SK-N-SH treated with all-trans-retinoic acid at 6 μM for 48 hours (cell line): ENCODE data around the gene RUNDC3A.

Source experiments
- ATAC-seq: fragments of 200-7000 bp; cut with Tn5 transposase; 3 replicates; pipeline ENCODE4 v1.9.1; 2020; ENCODE audit warnings: mild to moderate bottlenecking, moderate library complexity
- ARNTL ChIP-seq: fragments of 450-650 bp; formaldehyde crosslinking; IDR thresholded peaks from 2 replicates; pipeline ENCODE4 v1.5.0; 2020; ENCODE audit warnings: low read depth, mild to moderate bottlenecking, moderate library complexity, borderline replicate concordance
- BACH2 ChIP-seq: fragments of 250-450 bp; sonication (Bioruptor Pico); IDR thresholded peaks from 2 replicates; pipeline ENCODE4 v1.9.0; 2021; ENCODE audit warnings: mild to moderate bottlenecking, borderline replicate concordance
- CREB5 ChIP-seq: fragments of 250-450 bp; sonication (Bioruptor Pico); IDR thresholded peaks from 2 replicates; pipeline ENCODE4 v1.5.1; 2020; ENCODE audit warnings: low read depth, mild to moderate bottlenecking, moderate library complexity
- CSDC2 ChIP-seq: fragments of 250-450 bp; sonication (Bioruptor Pico); IDR thresholded peaks from 2 replicates; pipeline ENCODE4 v1.5.0; 2020; ENCODE audit warnings: mild to moderate bottlenecking, moderate library complexity
- CSRNP3 ChIP-seq: fragments of 250-450 bp; sonication (Bioruptor Pico); IDR thresholded peaks from 2 replicates; pipeline ENCODE4 v1.5.1; 2021; ENCODE audit warnings: mild to moderate bottlenecking, moderate library complexity
- ESRRG ChIP-seq: fragments of 250-450 bp; sonication (Bioruptor Pico); IDR thresholded peaks from 2 replicates; pipeline ENCODE4 v1.6.1; 2021; ENCODE audit warnings: mild to moderate bottlenecking
- GLIS3 ChIP-seq: fragments of 250-450 bp; sonication (Bioruptor Pico); IDR thresholded peaks from 2 replicates; pipeline ENCODE4 v1.5.0; 2020; ENCODE audit warnings: mild to moderate bottlenecking, moderate library complexity
- ISL1 ChIP-seq: fragments of 250-450 bp; sonication (Bioruptor Pico); IDR thresholded peaks from 2 replicates; pipeline ENCODE4 v2.1.2; 2022; ENCODE audit warnings: mild to moderate bottlenecking, moderate library complexity
- OSR1 ChIP-seq: fragments of 250-450 bp; sonication (Bioruptor Pico); IDR thresholded peaks from 2 replicates; pipeline ENCODE4 v1.8.0; 2022; ENCODE audit warnings: moderate library complexity, mild to moderate bottlenecking, inconsistent platforms
- PATZ1 ChIP-seq: fragments of 250-450 bp; sonication (Bioruptor Pico); IDR thresholded peaks from 2 replicates; pipeline ENCODE4 v1.8.0; 2020; ENCODE audit warnings: mild to moderate bottlenecking, moderate library complexity, borderline replicate concordance
- POU6F1 ChIP-seq: fragments of 250-450 bp; sonication (Bioruptor Pico); IDR thresholded peaks from 2 replicates; pipeline ENCODE4 v1.8.0; 2021; ENCODE audit warnings: low read depth, mild to moderate bottlenecking, moderate library complexity, borderline replicate concordance
- PPARA ChIP-seq: fragments of 250-450 bp; sonication (Bioruptor Pico); IDR thresholded peaks from 2 replicates; pipeline ENCODE4 v1.5.0; 2020; ENCODE audit warnings: mild to moderate bottlenecking, borderline replicate concordance
- RARB ChIP-seq: fragments of 250-450 bp; sonication (Bioruptor Pico); IDR thresholded peaks from 2 replicates; pipeline ENCODE4 v1.8.0; 2021; ENCODE audit warnings: mild to moderate bottlenecking, moderate library complexity
- SNAI2 ChIP-seq: fragments of 250-450 bp; sonication (Bioruptor Pico); IDR thresholded peaks from 2 replicates; pipeline ENCODE4 v1.5.0; 2020; ENCODE audit warnings: mild to moderate bottlenecking, moderate library complexity
- TCF4 ChIP-seq: fragments of 250-450 bp; sonication (Bioruptor Pico); IDR thresholded peaks from 2 replicates; pipeline ENCODE4 v1.8.0; 2021; ENCODE audit warnings: mild to moderate bottlenecking, moderate library complexity, borderline replicate concordance
- TOX ChIP-seq: fragments of 250-450 bp; sonication (Bioruptor Pico); IDR thresholded peaks from 2 replicates; pipeline ENCODE4 v1.8.0; 2021; ENCODE audit warnings: mild to moderate bottlenecking, moderate library complexity, borderline replicate concordance
- TSHZ2 ChIP-seq: fragments of 250-450 bp; sonication (Bioruptor Pico); IDR thresholded peaks from 2 replicates; pipeline ENCODE4 v1.5.0; 2020; ENCODE audit warnings: mild to moderate bottlenecking, moderate library complexity
- ZC3H10 ChIP-seq: fragments of 250-450 bp; sonication (Bioruptor Pico); IDR thresholded peaks from 2 replicates; pipeline ENCODE4 v1.5.1; 2021; ENCODE audit warnings: mild to moderate bottlenecking, moderate library complexity
- ZFP3 ChIP-seq: fragments of 250-450 bp; sonication (Bioruptor Pico); IDR thresholded peaks from 2 replicates; pipeline ENCODE4 v1.5.0; 2020; ENCODE audit warnings: mild to moderate bottlenecking, moderate library complexity
- ZFP30 ChIP-seq: fragments of 450-650 bp; formaldehyde crosslinking; IDR thresholded peaks from 2 replicates; pipeline ENCODE4 v1.5.0; 2022; ENCODE audit warnings: mild to moderate bottlenecking, moderate library complexity
- ZNF70 ChIP-seq: fragments of 450-650 bp; formaldehyde crosslinking; IDR thresholded peaks from 2 replicates; pipeline ENCODE4 v1.5.0; 2020; ENCODE audit warnings: mild to moderate bottlenecking, moderate library complexity
- ZNF8 ChIP-seq: fragments of 450-650 bp; formaldehyde crosslinking; IDR thresholded peaks from 2 replicates; pipeline ENCODE4 v1.5.0; 2020; ENCODE audit warnings: mild to moderate bottlenecking, moderate library complexity

RUNDC3A gene

GRCh38 chr17:44351961-44352827 lies 43.8 kb downstream of the RUNDC3A start:
- no peak for ATAC-seq
- TF ChIP-seq GLIS3 (CRISPR knock-in tag) (no peak), CSDC2 (no peak), POU6F1 (CRISPR knock-in tag) (no peak), BACH2 (CRISPR knock-in tag) (no peak), OSR1 (no peak), ZC3H10 (CRISPR knock-in tag) (no peak), TOX (no peak), ZNF70 (CRISPR knock-in tag) (no peak), CREB5 (CRISPR knock-in tag) (no peak), ZFP3 (CRISPR knock-in tag) (no peak)

- no peak for ATAC-seq
- no peak for TF ChIP-seq PPARA (CRISPR knock-in tag)
- no peak for TF ChIP-seq CREB5 (CRISPR knock-in tag)
- no peak for TF ChIP-seq TCF4
- no peak for TF ChIP-seq ZC3H10 (CRISPR knock-in tag)
- TF ChIP-seq RARB: no peak
- no peak for TF ChIP-seq ISL1 (CRISPR knock-in tag)
- TF ChIP-seq OSR1: no peak
- no peak for TF ChIP-seq POU6F1 (CRISPR knock-in tag)
- TF ChIP-seq ARNTL: no peak
- no peak for TF ChIP-seq SNAI2
- TF ChIP-seq GLIS3 (CRISPR knock-in tag): no peak
- TF ChIP-seq BACH2 (CRISPR knock-in tag): no peak
- no peak for TF ChIP-seq ESRRG (CRISPR knock-in tag)
- no peak for TF ChIP-seq ZFP30 (CRISPR knock-in tag)
- TF ChIP-seq CSRNP3 (CRISPR knock-in tag): no peak
- TF ChIP-seq CSDC2: no peak
- no peak for TF ChIP-seq ZNF70 (CRISPR knock-in tag)
- no peak for TF ChIP-seq PATZ1
- no peak for TF ChIP-seq TSHZ2 (CRISPR knock-in tag)
- TF ChIP-seq ZNF8 (CRISPR knock-in tag): no peak
These were observed 44.6 kb downstream of the RUNDC3A start for GRCh38 chr17:44352828-44353671.
